ENCODE measurements around the gene HNRNPH3.
"Not testable (repeated sequence)": the region's sequence is repeated elsewhere in the genome, so short reads cannot be mapped to it uniquely, and the experiment has no call there.

HNRNPH3 gene

GRCh38 chr10:68331455-68332258 lies at the start of gene HNRNPH3:
Gene HNRNPH3, plus strand, starts transcription at chr10:68332064. Its CDS starts 5,158 bp downstream, at chr10:68337222.
- DNase-seq = peak; percentile 99

GRCh38 chr10:68284062-68285001 lies 47.5 kb upstream of the HNRNPH3 start:
- no peak for DNase-seq

- DNase-seq = no peak
Observed at GRCh38 chr10:68288717-68289116, 43.1 kb upstream of the HNRNPH3 start.

GRCh38 chr10:68290736-68291135 lies 41.1 kb upstream of the HNRNPH3 start:
- no peak for DNase-seq

- no peak for DNase-seq
Observed at GRCh38 chr10:68296843-68297663, 34.8 kb upstream of the HNRNPH3 start.

GRCh38 chr10:68301301-68301700 lies 30.6 kb upstream of the HNRNPH3 start:
- peak; percentile 13 for DNase-seq

GRCh38 chr10:68301790-68302502 lies 29.9 kb upstream of the HNRNPH3 start:
- peak; percentile 55 for DNase-seq

GRCh38 chr10:68302503-68302823 lies 29.4 kb upstream of the HNRNPH3 start:
- no peak for DNase-seq

GRCh38 chr10:68302871-68303270 lies 29.0 kb upstream of the HNRNPH3 start:
- no peak for DNase-seq

GRCh38 chr10:68303849-68304412 lies 27.9 kb upstream of the HNRNPH3 start:
- DNase-seq = no peak

GRCh38 chr10:68305854-68306253 lies 26.0 kb upstream of the HNRNPH3 start:
- no peak for DNase-seq

GRCh38 chr10:68310531-68310930 lies 21.3 kb upstream of the HNRNPH3 start:
- no peak for DNase-seq

GRCh38 chr10:68314930-68315329 lies 16.9 kb upstream of the HNRNPH3 start:
- not testable (repeated sequence) for DNase-seq

- DNase-seq = no peak
Observed at GRCh38 chr10:68315582-68315981, 16.3 kb upstream of the HNRNPH3 start.

- DNase-seq = no peak
Observed at GRCh38 chr10:68318331-68319059, 13.4 kb upstream of the HNRNPH3 start.

GRCh38 chr10:68324396-68324795 lies 7.5 kb upstream of the HNRNPH3 start:
- DNase-seq = not testable (repeated sequence)

GRCh38 chr10:68327889-68328786 lies 3.7 kb upstream of the HNRNPH3 start:
- peak; percentile 91 for DNase-seq

- no peak for DNase-seq
Observed at GRCh38 chr10:68329506-68329861, 2.4 kb upstream of the HNRNPH3 start.

GRCh38 chr10:68330852-68331454 lies 911 bp upstream of the HNRNPH3 start:
- no peak for DNase-seq
